Measurements from ENCODE around the gene SORCS3. TPM values are rescaled to one million over a fixed set of nuclear protein-coding genes. Genes with fewer than 3 reads are reported as not detected.

The SORCS3 gene
- total and polyA plus RNA-seq, 2 of the 4 experiments (the other 2 are of a cell fraction) = not detected

DNA sequence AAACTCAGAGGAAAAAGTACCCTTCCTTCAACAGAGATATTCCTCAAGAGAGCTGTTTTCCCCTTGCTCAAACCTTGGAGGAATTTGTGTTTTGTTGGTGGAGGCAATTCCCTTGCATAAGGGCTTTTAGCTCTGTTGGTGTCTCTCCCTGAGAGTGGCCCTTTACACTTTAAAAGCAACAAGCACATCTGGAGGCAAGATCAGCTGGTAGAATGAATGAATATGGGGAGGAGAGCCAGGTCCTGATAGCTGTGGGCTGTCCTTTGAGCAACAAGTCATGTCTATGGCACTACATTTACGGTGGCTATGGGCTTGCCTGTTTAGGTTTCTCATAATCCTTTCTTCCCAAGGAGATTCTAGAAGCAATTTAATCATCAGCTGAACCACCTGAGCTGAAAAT, 384.0 kb downstream of the SORCS3 start:
- Histone ChIP-seq H2BK120ac (ENCODE audit: low read depth, low read length) (no peak overlapping the region), H4K20me1 (ENCODE audit: insufficient read depth, low read length) (no peaks in the 10 kb centered on the region), H3K18ac (ENCODE audit: low read depth, low read length) (no peak overlapping the region), H3K14ac (replicated peaks; ENCODE audit: low read depth, low read length) (no peak overlapping the region), H3K79me1 (ENCODE audit: low read depth in 1 of 2, low read length in 2 of 2) (no peaks in the 10 kb centered on the region), H2AFZ (replicated peaks; ENCODE audit: low read length, poor library complexity) (no peak overlapping the region), H3K9me1 (ENCODE audit: insufficient read depth, low read length) (no peaks in the 10 kb centered on the region), H3K4ac (ENCODE audit: low read depth, low read length) (no peak overlapping the region), H3K27ac (ENCODE audit: insufficient read depth, low read length) (no peak overlapping the region), H2AK5ac (ENCODE audit: low read depth, low read length) (no peak overlapping the region), H3K4me3 (ENCODE audit: insufficient read depth, low read depth, low read length) (no peak overlapping the region), H3K4me1 (ENCODE audit: control insufficient read depth, insufficient read depth, low read length) (no peaks in the 10 kb centered on the region), H2AK9ac (replicated peaks; ENCODE audit: low read depth, low read length, poor library complexity) (no peak overlapping the region), H4K8ac (ENCODE audit: low read depth in 2 of 2, low read length in 2 of 2) (no peak overlapping the region), H3K9me3 (ENCODE audit: control insufficient read depth, insufficient read depth, low read length) (peaks cover 5% of the 10 kb centered on the region), H2BK15ac (ENCODE audit: low read depth, low read length) (no peak overlapping the region), H2BK20ac (ENCODE audit: low read depth, low read length) (no peak overlapping the region), H3K4me2 (ENCODE audit: low read depth, low read length) (no peak overlapping the region), H2BK5ac (ENCODE audit: low read depth, low read length, poor library complexity, severe bottlenecking) (no peak overlapping the region), H3K23ac (ENCODE audit: low read depth, low read length) (no peak overlapping the region), H3K9ac (ENCODE audit: low read depth, low read length) (no peak overlapping the region), H3K56ac (ENCODE audit: extremely low read depth, insufficient read depth, low read length) (no peak overlapping the region), H3K27me3 (ENCODE audit: control insufficient read depth, insufficient read depth, low read length) (no peaks in the 10 kb centered on the region), H3K36me3 (ENCODE audit: control insufficient read depth, insufficient read depth, low read length) (no peaks in the 10 kb centered on the region), H4K91ac (ENCODE audit: insufficient read depth, low read depth, low read length) (no peak overlapping the region), H4K5ac (ENCODE audit: low read depth, low read length) (no peak overlapping the region)
- intact Hi-C loops (cut with micrococcal nuclease) = no loop called here
- no TSS peak for BruUV-seq (replicated peaks)
- in situ Hi-C loops (cut with MboI; ENCODE audit: low sequenced_read_pairs) = no loop called here
- DNase-seq = no peak
- ChIA-PET POLR2A (ENCODE audit: unreplicated experiment) (no interaction called here), CTCF (no interaction called here)
- no CpG with 5 or more reads among the region's 1 CpG for WGBS, 2 experiments (ENCODE audit: extremely low coverage in 2 of 2, insufficient read length in 1 of 2)
- no peak for ATAC-seq (ENCODE audit: low read depth)
- TF ChIP-seq MXI1 (IDR thresholded peaks at IDR 0.05; ENCODE audit: borderline replicate concordance, low read depth, low read length) = no peak
- no peak for TF ChIP-seq RFX5 (IDR thresholded peaks at IDR 0.05; ENCODE audit: low read depth, low read length)
- TF ChIP-seq, protein P1, sequence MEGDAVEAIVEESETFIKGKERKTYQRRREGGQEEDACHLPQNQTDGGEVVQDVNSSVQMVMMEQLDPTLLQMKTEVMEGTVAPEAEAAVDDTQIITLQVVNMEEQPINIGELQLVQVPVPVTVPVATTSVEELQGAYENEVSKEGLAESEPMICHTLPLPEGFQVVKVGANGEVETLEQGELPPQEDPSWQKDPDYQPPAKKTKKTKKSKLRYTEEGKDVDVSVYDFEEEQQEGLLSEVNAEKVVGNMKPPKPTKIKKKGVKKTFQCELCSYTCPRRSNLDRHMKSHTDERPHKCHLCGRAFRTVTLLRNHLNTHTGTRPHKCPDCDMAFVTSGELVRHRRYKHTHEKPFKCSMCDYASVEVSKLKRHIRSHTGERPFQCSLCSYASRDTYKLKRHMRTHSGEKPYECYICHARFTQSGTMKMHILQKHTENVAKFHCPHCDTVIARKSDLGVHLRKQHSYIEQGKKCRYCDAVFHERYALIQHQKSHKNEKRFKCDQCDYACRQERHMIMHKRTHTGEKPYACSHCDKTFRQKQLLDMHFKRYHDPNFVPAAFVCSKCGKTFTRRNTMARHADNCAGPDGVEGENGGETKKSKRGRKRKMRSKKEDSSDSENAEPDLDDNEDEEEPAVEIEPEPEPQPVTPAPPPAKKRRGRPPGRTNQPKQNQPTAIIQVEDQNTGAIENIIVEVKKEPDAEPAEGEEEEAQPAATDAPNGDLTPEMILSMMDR (conservative IDR thresholded peaks at IDR 0.05; ENCODE audit: low read depth, low read length) = no peak
- TF ChIP-seq, protein P2, sequence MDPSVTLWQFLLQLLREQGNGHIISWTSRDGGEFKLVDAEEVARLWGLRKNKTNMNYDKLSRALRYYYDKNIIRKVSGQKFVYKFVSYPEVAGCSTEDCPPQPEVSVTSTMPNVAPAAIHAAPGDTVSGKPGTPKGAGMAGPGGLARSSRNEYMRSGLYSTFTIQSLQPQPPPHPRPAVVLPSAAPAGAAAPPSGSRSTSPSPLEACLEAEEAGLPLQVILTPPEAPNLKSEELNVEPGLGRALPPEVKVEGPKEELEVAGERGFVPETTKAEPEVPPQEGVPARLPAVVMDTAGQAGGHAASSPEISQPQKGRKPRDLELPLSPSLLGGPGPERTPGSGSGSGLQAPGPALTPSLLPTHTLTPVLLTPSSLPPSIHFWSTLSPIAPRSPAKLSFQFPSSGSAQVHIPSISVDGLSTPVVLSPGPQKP (IDR thresholded peaks at IDR 0.05; ENCODE audit: borderline replicate concordance, low read depth, low read length) = no peak
- no peak for TF ChIP-seq CHD1 (IDR thresholded peaks at IDR 0.05; ENCODE audit: low read depth, low read length)
- TF ChIP-seq CEBPB (IDR thresholded peaks at IDR 0.05; ENCODE audit: low read depth, low read length) = no peak
- TF ChIP-seq NFE2L2 (IDR thresholded peaks at IDR 0.05; ENCODE audit: low read depth, low read length) = no peak
- TF ChIP-seq BHLHE40 (IDR thresholded peaks at IDR 0.05; ENCODE audit: low read depth, low read length) = no peak
- no peak for TF ChIP-seq POLR2A (IDR thresholded peaks at IDR 0.05; ENCODE audit: low read depth, low read length)
- no peak for TF ChIP-seq RCOR1 (IDR thresholded peaks at IDR 0.05; ENCODE audit: insufficient replicate concordance, low read length)
- TF ChIP-seq MAFK (IDR thresholded peaks at IDR 0.05; ENCODE audit: low read depth, low read length) = no peak
- TF ChIP-seq MAZ (IDR thresholded peaks at IDR 0.05; ENCODE audit: borderline replicate concordance, low read depth, low read length) = no peak
- no peak for TF ChIP-seq SMC3 (IDR thresholded peaks at IDR 0.05; ENCODE audit: low read depth, low read length)
- no peak for TF ChIP-seq RAD21 (IDR thresholded peaks at IDR 0.05; ENCODE audit: low read length)
- TF ChIP-seq, protein P3, sequence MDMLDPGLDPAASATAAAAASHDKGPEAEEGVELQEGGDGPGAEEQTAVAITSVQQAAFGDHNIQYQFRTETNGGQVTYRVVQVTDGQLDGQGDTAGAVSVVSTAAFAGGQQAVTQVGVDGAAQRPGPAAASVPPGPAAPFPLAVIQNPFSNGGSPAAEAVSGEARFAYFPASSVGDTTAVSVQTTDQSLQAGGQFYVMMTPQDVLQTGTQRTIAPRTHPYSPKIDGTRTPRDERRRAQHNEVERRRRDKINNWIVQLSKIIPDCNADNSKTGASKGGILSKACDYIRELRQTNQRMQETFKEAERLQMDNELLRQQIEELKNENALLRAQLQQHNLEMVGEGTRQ (IDR thresholded peaks at IDR 0.05; ENCODE audit: low read depth, low read length) = no peak
- dilution Hi-C loops (cut with HindIII; ENCODE audit: low sequenced_read_pairs, unreplicated experiment) = no loop called here

Data from IMR-90 (cell line).